WTC11 (cell line): ENCODE data around the gene FKBP14.

ENCODE experiments used
- ATF1 ChIP-seq: sonication (generic); formaldehyde crosslinking; IDR thresholded peaks from 2 replicates; pipeline ENCODE4 v1.8.1; 2023; ENCODE audit warnings: mild to moderate bottlenecking, moderate library complexity, missing genetic modification reagents
- CTCF ChIP-seq: fragments of 200-600 bp; IDR thresholded peaks from 2 replicates; pipeline ENCODE4 v1.8.0; 2022; ENCODE audit warnings: antibody characterized with exemption
- GABPB1 ChIP-seq: sonication (generic); formaldehyde crosslinking; IDR thresholded peaks from 2 replicates; pipeline ENCODE4 v1.8.1; 2023; ENCODE audit warnings: mild to moderate bottlenecking, missing genetic modification reagents
- NR2C2 ChIP-seq: sonication (generic); formaldehyde crosslinking; IDR thresholded peaks from 2 replicates; pipeline ENCODE4 v1.8.0; 2022; ENCODE audit warnings: mild to moderate bottlenecking, missing genetic modification reagents
- SP1 ChIP-seq: sonication (generic); formaldehyde crosslinking; conservative IDR thresholded peaks from 2 replicates; pipeline ENCODE4 v1.8.1; 2022; ENCODE audit warnings: missing genetic modification reagents
- ZNF423 ChIP-seq: fragments of 250-450 bp; sonication (Bioruptor Pico); IDR thresholded peaks from 2 replicates; pipeline ENCODE4 v2.1.2; 2022; ENCODE audit warnings: mild to moderate bottlenecking, moderate library complexity

- no peak for TF ChIP-seq SP1 (CRISPR knock-in tag)
- TF ChIP-seq ZNF423 (CRISPR knock-in tag) = no peak
- no peak for TF ChIP-seq NR2C2 (CRISPR knock-in tag)
- no peak for TF ChIP-seq GABPB1 (CRISPR knock-in tag)
- no peak for TF ChIP-seq CTCF
- TF ChIP-seq ATF1 = no peak
Observed at GRCh38 chr7:30053068-30053467, 26.6 kb upstream of the FKBP14 start.
